ENCODE results near the gene CHCHD3. TPM values are rescaled to one million over a fixed set of nuclear protein-coding genes. Genes with fewer than 3 reads are reported as not detected.

CHCHD3 gene
- total RNA-seq, 1 experiment from 2014 or later = 89.9 TPM

- no TSS peak for BruUV-seq (replicated peaks)
- intact Hi-C loops (cut with micrococcal nuclease; ENCODE audit: unreplicated experiment) = no loop called here
- TF ChIP-seq, protein P1, sequence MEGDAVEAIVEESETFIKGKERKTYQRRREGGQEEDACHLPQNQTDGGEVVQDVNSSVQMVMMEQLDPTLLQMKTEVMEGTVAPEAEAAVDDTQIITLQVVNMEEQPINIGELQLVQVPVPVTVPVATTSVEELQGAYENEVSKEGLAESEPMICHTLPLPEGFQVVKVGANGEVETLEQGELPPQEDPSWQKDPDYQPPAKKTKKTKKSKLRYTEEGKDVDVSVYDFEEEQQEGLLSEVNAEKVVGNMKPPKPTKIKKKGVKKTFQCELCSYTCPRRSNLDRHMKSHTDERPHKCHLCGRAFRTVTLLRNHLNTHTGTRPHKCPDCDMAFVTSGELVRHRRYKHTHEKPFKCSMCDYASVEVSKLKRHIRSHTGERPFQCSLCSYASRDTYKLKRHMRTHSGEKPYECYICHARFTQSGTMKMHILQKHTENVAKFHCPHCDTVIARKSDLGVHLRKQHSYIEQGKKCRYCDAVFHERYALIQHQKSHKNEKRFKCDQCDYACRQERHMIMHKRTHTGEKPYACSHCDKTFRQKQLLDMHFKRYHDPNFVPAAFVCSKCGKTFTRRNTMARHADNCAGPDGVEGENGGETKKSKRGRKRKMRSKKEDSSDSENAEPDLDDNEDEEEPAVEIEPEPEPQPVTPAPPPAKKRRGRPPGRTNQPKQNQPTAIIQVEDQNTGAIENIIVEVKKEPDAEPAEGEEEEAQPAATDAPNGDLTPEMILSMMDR (IDR thresholded peaks at IDR 0.05; ENCODE audit: unreplicated experiment) = no peak
- no peak overlapping the region for H3K4me3 Mint-ChIP-seq (ENCODE audit: low read depth, unreplicated experiment)
- no peaks in the 10 kb centered on the region for H3K27me3 Mint-ChIP-seq (ENCODE audit: unreplicated experiment)
- CTCF ChIA-PET = no interaction called here
- H3K27ac Mint-ChIP-seq (ENCODE audit: unreplicated experiment) = no peak overlapping the region
- H3K4me1 Mint-ChIP-seq (ENCODE audit: low read depth, unreplicated experiment) = peaks cover 33% of the 10 kb centered on the region
- DNase-seq = no peak
- no peaks in the 10 kb centered on the region for H3K9me3 Mint-ChIP-seq (ENCODE audit: low read depth, unreplicated experiment)
- no peaks in the 10 kb centered on the region for H3K36me3 Mint-ChIP-seq (ENCODE audit: insufficient read depth, unreplicated experiment)
Observed at GRCh38 chr7:132993377-132994013, 88.4 kb downstream of the CHCHD3 start.

DNA sequence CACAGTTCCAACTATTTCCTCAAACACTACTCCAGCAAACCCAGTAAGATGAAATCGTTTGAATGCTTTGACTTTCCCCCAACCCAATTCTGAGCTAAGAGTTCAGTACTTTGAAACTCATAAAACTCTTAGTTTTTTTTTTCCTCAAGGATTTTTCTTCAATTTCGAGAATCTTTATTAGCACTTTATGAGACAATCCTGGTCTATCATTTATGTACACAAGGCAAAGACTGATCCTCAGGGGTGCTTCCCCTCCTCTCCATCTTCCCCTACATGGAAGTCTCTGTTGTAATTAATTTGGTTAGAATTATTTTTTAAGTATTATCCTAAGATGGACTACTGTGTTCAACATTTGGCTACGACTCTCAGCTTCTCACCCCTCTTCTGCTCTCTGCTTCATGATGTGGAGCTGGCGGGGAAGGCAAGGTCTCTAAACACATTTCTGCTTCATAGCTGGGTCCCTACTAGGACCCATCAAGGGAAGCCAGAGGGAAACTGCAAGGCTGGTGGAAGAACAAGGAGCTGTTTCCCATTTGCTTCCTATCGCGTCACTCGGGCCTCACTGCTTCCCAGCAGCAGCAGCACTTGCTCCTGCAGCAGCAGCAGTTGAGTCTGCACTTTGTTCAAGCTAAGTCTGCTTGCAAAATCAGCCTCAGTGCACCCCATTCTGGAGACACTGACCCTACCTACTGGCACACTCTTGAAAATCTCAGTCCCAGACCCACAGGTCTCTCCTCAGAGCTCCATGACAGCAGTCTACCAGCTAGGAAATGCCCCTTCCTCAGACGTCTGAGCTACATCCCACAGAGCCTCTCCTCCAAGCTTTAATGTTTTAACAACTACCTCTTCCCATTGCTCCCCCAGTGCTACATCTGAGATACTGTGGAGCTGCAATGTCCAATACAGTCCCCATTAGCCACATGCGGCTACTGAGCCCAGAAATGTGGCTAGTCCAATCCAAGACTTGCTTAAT is 90.0 kb downstream of the CHCHD3 start:
- H3K27me3 Mint-ChIP-seq (ENCODE audit: unreplicated experiment) = no peaks in the 10 kb centered on the region
- no peaks in the 10 kb centered on the region for H3K36me3 Mint-ChIP-seq (ENCODE audit: insufficient read depth, unreplicated experiment)
- intact Hi-C loops (cut with micrococcal nuclease; ENCODE audit: unreplicated experiment) = no loop called here
- no peak overlapping the region for H3K4me3 Mint-ChIP-seq (ENCODE audit: low read depth, unreplicated experiment)
- H3K4me1 Mint-ChIP-seq (ENCODE audit: low read depth, unreplicated experiment) = peaks cover 33% of the 10 kb centered on the region
- no peak for DNase-seq
- H3K9me3 Mint-ChIP-seq (ENCODE audit: low read depth, unreplicated experiment) = peaks cover 5% of the 10 kb centered on the region
- BruUV-seq (replicated peaks) = no TSS peak
- CTCF ChIA-PET = no interaction called here
- TF ChIP-seq, protein P1 (IDR thresholded peaks at IDR 0.05; ENCODE audit: unreplicated experiment) = no peak
- no peak overlapping the region for H3K27ac Mint-ChIP-seq (ENCODE audit: unreplicated experiment)

DNA sequence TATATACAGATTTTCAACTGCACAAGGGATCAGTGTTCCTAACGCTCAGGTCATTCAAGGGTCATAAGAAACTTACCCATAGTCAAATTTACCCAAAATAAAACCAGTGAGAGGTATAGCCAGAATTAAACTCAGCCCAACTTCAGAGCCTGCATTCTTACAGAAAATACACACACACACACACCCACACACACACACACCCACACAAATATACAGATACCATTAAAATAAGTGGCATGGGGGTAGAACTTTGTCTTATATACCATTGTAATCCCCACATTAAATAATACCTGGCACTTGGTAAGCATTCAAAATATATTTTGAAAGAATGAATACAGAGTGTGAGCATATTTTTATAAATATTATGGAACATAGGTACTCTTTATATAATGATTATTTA is 93.8 kb downstream of the CHCHD3 start:
- CTCF ChIA-PET = no interaction called here
- no peaks in the 10 kb centered on the region for H3K27me3 Mint-ChIP-seq (ENCODE audit: unreplicated experiment)
- DNase-seq = no peak
- TF ChIP-seq, protein P1 (IDR thresholded peaks at IDR 0.05; ENCODE audit: unreplicated experiment) = no peak
- no peak overlapping the region for H3K27ac Mint-ChIP-seq (ENCODE audit: unreplicated experiment)
- intact Hi-C loops (cut with micrococcal nuclease; ENCODE audit: unreplicated experiment) = no loop called here
- peaks cover 18% of the 10 kb centered on the region for H3K4me1 Mint-ChIP-seq (ENCODE audit: low read depth, unreplicated experiment)
- BruUV-seq (replicated peaks) = no TSS peak
- no peak overlapping the region for H3K4me3 Mint-ChIP-seq (ENCODE audit: low read depth, unreplicated experiment)
- peaks cover 8% of the 10 kb centered on the region for H3K9me3 Mint-ChIP-seq (ENCODE audit: low read depth, unreplicated experiment)
- no peaks in the 10 kb centered on the region for H3K36me3 Mint-ChIP-seq (ENCODE audit: insufficient read depth, unreplicated experiment)

- Mint-ChIP-seq H3K27me3 (ENCODE audit: unreplicated experiment) (no peaks in the 10 kb centered on the region), H3K36me3 (ENCODE audit: insufficient read depth, unreplicated experiment) (no peaks in the 10 kb centered on the region), H3K27ac (ENCODE audit: unreplicated experiment) (no peak overlapping the region), H3K4me1 (ENCODE audit: low read depth, unreplicated experiment) (no peaks in the 10 kb centered on the region), H3K9me3 (ENCODE audit: low read depth, unreplicated experiment) (no peaks in the 10 kb centered on the region), H3K4me3 (ENCODE audit: low read depth, unreplicated experiment) (no peak overlapping the region)
- CTCF ChIA-PET = interaction anchor here (0.7 kb wide), 1 partner anchor 1387 kb away, joined by 3 read pairs; no protein-coding TSS in a partner anchor
- TF ChIP-seq, protein P1 (IDR thresholded peaks at IDR 0.05; ENCODE audit: unreplicated experiment) = no peak
- no peak for DNase-seq
- BruUV-seq (replicated peaks) = no TSS peak
- intact Hi-C loops (cut with micrococcal nuclease; ENCODE audit: unreplicated experiment) = no loop called here
Observed at GRCh38 chr7:132980402-132980801, 101.5 kb downstream of the CHCHD3 start.

Data from Calu3 (cell line).